Mammary epithelial cell (primary cell): ENCODE results near the gene VPS52.

Experiments used
- EZH2 ChIP-seq: IDR thresholded peaks from 2 replicates; pipeline ENCODE4 v1.6.1; 2012; ENCODE audit warnings: low read length, inconsistent platforms, borderline replicate concordance
- TF ChIP-seq, protein P1 (sequence below), 2 donors: IDR thresholded peaks in 1 of 2; conservative IDR thresholded peaks in 1 of 2; 2 replicates each; pipeline ENCODE4 v1.5.1; 2011 to 2012; ENCODE audit warnings: inconsistent platforms in 2 of 2, low read length in 2 of 2, mild to moderate bottlenecking in 2 of 2, control low read depth in 1 of 2, low read depth in 1 of 2; ENCODE audit not compliant: insufficient read depth in 1 of 2; ENCODE audit errors: extremely low read depth in 1 of 2

DNA sequence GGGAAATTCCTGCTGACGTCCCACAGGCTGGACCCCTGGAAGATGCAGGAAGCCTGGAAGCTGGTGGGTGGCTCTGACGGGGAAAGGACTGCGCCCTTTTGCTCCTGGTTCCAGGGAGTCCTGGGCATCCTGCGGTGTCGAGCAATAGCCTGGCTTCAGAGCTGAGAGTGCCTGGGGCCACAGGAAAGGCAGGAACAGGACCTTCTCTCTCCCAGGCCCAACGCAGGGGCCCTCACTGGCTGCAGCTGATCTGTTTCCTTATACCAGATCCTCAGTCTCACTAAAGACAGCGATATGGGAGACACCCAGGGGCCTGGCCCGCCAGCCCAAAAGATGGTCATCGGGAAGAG is 6.7 kb upstream of the VPS52 start:
- TF ChIP-seq, protein P1, sequence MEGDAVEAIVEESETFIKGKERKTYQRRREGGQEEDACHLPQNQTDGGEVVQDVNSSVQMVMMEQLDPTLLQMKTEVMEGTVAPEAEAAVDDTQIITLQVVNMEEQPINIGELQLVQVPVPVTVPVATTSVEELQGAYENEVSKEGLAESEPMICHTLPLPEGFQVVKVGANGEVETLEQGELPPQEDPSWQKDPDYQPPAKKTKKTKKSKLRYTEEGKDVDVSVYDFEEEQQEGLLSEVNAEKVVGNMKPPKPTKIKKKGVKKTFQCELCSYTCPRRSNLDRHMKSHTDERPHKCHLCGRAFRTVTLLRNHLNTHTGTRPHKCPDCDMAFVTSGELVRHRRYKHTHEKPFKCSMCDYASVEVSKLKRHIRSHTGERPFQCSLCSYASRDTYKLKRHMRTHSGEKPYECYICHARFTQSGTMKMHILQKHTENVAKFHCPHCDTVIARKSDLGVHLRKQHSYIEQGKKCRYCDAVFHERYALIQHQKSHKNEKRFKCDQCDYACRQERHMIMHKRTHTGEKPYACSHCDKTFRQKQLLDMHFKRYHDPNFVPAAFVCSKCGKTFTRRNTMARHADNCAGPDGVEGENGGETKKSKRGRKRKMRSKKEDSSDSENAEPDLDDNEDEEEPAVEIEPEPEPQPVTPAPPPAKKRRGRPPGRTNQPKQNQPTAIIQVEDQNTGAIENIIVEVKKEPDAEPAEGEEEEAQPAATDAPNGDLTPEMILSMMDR (conservative IDR thresholded peaks at IDR 0.05 in 1 of 2, IDR thresholded peaks at IDR 0.05 in 1 of 2; ENCODE audit: extremely low read depth in 1 of 2, insufficient read depth in 1 of 2, low read depth in 1 of 2, low read length in 2 of 2): no peak
- no peak for TF ChIP-seq EZH2
